ENCODE results near the gene LRIG1.

- TF ChIP-seq GLIS3 (CRISPR knock-in tag; IDR thresholded peaks at IDR 0.05) (no peak), BACH2 (CRISPR knock-in tag; IDR thresholded peaks at IDR 0.05; ENCODE audit: borderline replicate concordance) (no peak), ZFP3 (CRISPR knock-in tag; IDR thresholded peaks at IDR 0.05) (no peak), CREB5 (CRISPR knock-in tag; IDR thresholded peaks at IDR 0.05; ENCODE audit: low read depth) (no peak), PATZ1 (CRISPR knock-in tag; IDR thresholded peaks at IDR 0.05; ENCODE audit: borderline replicate concordance) (no peak), ZFP30 (CRISPR knock-in tag; IDR thresholded peaks at IDR 0.05) (no peak), SNAI2 (CRISPR knock-in tag; IDR thresholded peaks at IDR 0.05) (no peak), ESRRG (CRISPR knock-in tag; IDR thresholded peaks at IDR 0.05) (no peak), CSDC2 (CRISPR knock-in tag; IDR thresholded peaks at IDR 0.05) (no peak), RARB (CRISPR knock-in tag; IDR thresholded peaks at IDR 0.05) (no peak), ARNTL (CRISPR knock-in tag; IDR thresholded peaks at IDR 0.05; ENCODE audit: borderline replicate concordance, low read depth) (no peak), TOX (CRISPR knock-in tag; IDR thresholded peaks at IDR 0.05; ENCODE audit: borderline replicate concordance) (no peak), OSR1 (CRISPR knock-in tag; IDR thresholded peaks at IDR 0.05) (no peak), TCF4 (CRISPR knock-in tag; IDR thresholded peaks at IDR 0.05; ENCODE audit: borderline replicate concordance) (no peak)
Observed at GRCh38 chr3:66477856-66478255, 23.0 kb downstream of the LRIG1 start.
